Neural progenitor cell (in vitro differentiated cells): Measurements from ENCODE around the gene NF2.

Experiments used
- CTCF ChIP-seq: fragments of 200-600 bp; sonication (generic); IDR thresholded peaks from 2 replicates; pipeline ENCODE4 v1.5.1; 2017; ENCODE audit warnings: antibody characterized with exemption, mild to moderate bottlenecking
- EZH2 ChIP-seq: fragments of 200-600 bp; sonication (generic); IDR thresholded peaks from 2 replicates; pipeline ENCODE4 v1.6.1; 2017; ENCODE audit warnings: antibody characterized with exemption, mild to moderate bottlenecking, moderate library complexity
- EZH2phosphoT487 ChIP-seq: fragments of 200-600 bp; sonication (generic); IDR thresholded peaks from 2 replicates; pipeline ENCODE4 v1.6.1; 2017; ENCODE audit warnings: antibody characterized with exemption

- TF ChIP-seq CTCF, result no peak
- no peak for TF ChIP-seq EZH2
- no peak for TF ChIP-seq EZH2phosphoT487
These were observed 104.0 kb downstream of the NF2 start for GRCh38 chr22:29707471-29707870.
